Colonic mucosa (tissue), 4 donors: ENCODE results near the gene IFRD2. TPM values are rescaled to one million over a fixed set of nuclear protein-coding genes. Genes with fewer than 3 reads are reported as not detected.

Experiments used
- DNase-seq: peaks from one replicate; pipeline ENCODE4 v3.0.0-alpha.2; 2020
- H3K27ac ChIP-seq: fragments of 200-600 bp; one replicate; pipeline ENCODE4 v1.8.0; 2021
- H3K27me3 ChIP-seq: fragments of 200-600 bp; one replicate; pipeline ENCODE4 v1.8.0; 2021
- H3K36me3 ChIP-seq: fragments of 200-600 bp; one replicate; pipeline ENCODE4 v1.8.0; 2021
- H3K4me1 ChIP-seq: fragments of 200-600 bp; one replicate; pipeline ENCODE4 v1.8.0; 2021; ENCODE audit warnings: mild to moderate bottlenecking
- H3K4me3 ChIP-seq: fragments of 200-600 bp; one replicate; pipeline ENCODE4 v1.8.0; 2021
- H3K9ac ChIP-seq, 2 donors: one replicate each; pipeline ENCODE4 v1.7.0; 2013; ENCODE audit warnings: control low read depth in 2 of 2, low read depth in 2 of 2, low read length in 2 of 2
- H3K9me3 ChIP-seq: fragments of 200-600 bp; one replicate; pipeline ENCODE4 v1.8.0; 2021
- intact Hi-C: fragments of 100-400 bp; cut with DNase I; formaldehyde crosslinking; loops from one replicate; pipeline ENCODE4 v1.14.1; 2022
- total RNA-seq, 2 donors: library from RNA; stranded (reverse); fragmentation: NEBNext Ultra II Directional in 1 of 2; extraction: Animal tissue kit (Norgen Biotek cat#: 25700) in 1 of 2; gene quantifications; one replicate each; pipeline ENCODE4 v1.2.1, GENCODE V29; 2021
- TF ChIP-seq, protein P1 (sequence below): fragments of 200-600 bp; IDR thresholded peaks from one replicate; pipeline ENCODE4 v1.8.0; 2022; ENCODE audit warnings: antibody characterized with exemption, mild to moderate bottlenecking
- donor health status: healthy.
- donor health status: DM: no; HTN: no; CAD: no.
- donor health status: DM: no; HTN: no; CAD: no.

The IFRD2 gene
- total RNA-seq, 2 donors from 2014 or later = 52.8 to 129 TPM

GRCh38 chr3:50243543-50243895, 48.7 kb downstream of the IFRD2 start:
- TF ChIP-seq, protein P1, sequence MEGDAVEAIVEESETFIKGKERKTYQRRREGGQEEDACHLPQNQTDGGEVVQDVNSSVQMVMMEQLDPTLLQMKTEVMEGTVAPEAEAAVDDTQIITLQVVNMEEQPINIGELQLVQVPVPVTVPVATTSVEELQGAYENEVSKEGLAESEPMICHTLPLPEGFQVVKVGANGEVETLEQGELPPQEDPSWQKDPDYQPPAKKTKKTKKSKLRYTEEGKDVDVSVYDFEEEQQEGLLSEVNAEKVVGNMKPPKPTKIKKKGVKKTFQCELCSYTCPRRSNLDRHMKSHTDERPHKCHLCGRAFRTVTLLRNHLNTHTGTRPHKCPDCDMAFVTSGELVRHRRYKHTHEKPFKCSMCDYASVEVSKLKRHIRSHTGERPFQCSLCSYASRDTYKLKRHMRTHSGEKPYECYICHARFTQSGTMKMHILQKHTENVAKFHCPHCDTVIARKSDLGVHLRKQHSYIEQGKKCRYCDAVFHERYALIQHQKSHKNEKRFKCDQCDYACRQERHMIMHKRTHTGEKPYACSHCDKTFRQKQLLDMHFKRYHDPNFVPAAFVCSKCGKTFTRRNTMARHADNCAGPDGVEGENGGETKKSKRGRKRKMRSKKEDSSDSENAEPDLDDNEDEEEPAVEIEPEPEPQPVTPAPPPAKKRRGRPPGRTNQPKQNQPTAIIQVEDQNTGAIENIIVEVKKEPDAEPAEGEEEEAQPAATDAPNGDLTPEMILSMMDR = no peak
- DNase-seq = no peak
- Histone ChIP-seq H3K36me3 (no peaks in the 10 kb centered on the region), H3K27ac (peak overlapping the region; percentile 52), H3K9ac (peak overlapping the region in 1 of 2 donors; percentile 1), H3K4me3 (no peak overlapping the region), H3K4me1 (peaks cover 29% of the 10 kb centered on the region), H3K27me3 (no peaks in the 10 kb centered on the region), H3K9me3 (no peaks in the 10 kb centered on the region)
- intact Hi-C loops = no loop called here

GRCh38 chr3:50242851-50243542, 49.2 kb downstream of the IFRD2 start:
- TF ChIP-seq, protein P1 = no peak
- no peaks in the 10 kb centered on the region for H3K27me3 ChIP-seq
- no peaks in the 10 kb centered on the region for H3K9me3 ChIP-seq
- peak overlapping the region; percentile 1 to 15 for H3K9ac ChIP-seq
- H3K4me3 ChIP-seq = no peak overlapping the region
- H3K36me3 ChIP-seq = no peaks in the 10 kb centered on the region
- H3K4me1 ChIP-seq = peaks cover 33% of the 10 kb centered on the region
- H3K27ac ChIP-seq = peak overlapping the region; percentile 52
- peak; percentile 65 for DNase-seq
- intact Hi-C loops = no loop called here

DNA sequence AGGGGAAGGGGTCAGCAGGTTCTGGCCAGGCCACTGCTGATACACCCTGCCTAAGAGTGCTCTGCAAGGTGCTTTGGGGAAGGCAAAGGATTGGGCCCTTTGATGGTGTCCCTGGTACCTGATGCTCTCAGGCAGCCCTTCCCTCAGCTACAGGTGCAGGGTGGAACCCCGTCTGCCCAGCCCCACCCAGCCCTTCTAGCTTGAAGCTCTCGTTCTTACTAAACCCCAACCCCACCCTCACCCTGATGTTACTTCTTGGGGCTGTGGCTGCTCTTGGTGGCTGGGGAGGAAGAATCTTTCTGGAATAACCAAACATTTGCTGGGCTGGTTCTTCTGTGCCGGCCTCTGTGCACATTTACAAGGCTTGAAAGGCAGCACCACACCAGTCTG, 49.9 kb downstream of the IFRD2 start:
- H3K9me3 ChIP-seq = no peaks in the 10 kb centered on the region
- intact Hi-C loops = no loop called here
- TF ChIP-seq, protein P1 = no peak
- no peaks in the 10 kb centered on the region for H3K36me3 ChIP-seq
- peak overlapping the region; percentile 52 for H3K27ac ChIP-seq
- H3K4me1 ChIP-seq = peaks cover 38% of the 10 kb centered on the region
- H3K27me3 ChIP-seq = no peaks in the 10 kb centered on the region
- no peak for DNase-seq
- H3K9ac ChIP-seq = no peak overlapping the region
- H3K4me3 ChIP-seq = no peak overlapping the region

DNA sequence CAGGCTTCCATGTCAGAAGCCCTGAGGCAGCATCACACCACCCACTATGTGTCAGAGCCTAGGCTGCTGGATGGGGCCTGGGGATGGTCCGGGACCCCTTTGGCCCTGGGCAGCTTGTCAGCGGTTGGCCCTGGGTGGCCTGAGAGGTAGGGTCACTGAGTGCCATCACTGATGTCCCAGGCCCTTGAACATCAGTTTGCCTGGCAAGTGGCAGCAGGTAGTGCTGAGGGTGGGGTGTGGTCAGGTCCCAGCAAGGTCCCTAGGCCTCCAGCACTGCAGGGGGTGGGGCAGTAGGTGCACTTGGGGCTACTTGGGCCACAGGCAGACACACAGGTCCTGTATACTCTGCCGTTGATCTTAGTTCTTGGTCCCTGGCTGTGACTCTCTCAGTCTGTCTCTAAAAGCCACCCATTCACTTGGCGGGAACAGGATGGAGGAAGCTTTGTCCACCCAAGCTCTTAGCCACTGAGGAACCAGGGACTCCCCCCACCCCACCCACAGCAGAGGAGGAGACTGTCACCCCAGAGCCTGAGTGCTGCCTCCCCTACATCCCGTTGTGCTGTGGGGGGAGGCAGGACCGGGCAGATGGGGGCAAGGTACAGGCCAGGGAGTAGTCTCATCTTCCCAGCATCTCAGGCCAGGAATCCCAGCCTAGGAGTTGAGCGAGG, 50.4 kb downstream of the IFRD2 start:
- Histone ChIP-seq H3K4me1 (peaks cover 41% of the 10 kb centered on the region), H3K36me3 (no peaks in the 10 kb centered on the region), H3K27ac (peak overlapping the region; percentile 52), H3K27me3 (no peaks in the 10 kb centered on the region), H3K9me3 (no peaks in the 10 kb centered on the region), H3K9ac (peak overlapping the region; percentile 3 to 45), H3K4me3 (no peak overlapping the region)
- DNase-seq = no peak
- intact Hi-C loops = no loop called here
- TF ChIP-seq, protein P1 = no peak

DNA sequence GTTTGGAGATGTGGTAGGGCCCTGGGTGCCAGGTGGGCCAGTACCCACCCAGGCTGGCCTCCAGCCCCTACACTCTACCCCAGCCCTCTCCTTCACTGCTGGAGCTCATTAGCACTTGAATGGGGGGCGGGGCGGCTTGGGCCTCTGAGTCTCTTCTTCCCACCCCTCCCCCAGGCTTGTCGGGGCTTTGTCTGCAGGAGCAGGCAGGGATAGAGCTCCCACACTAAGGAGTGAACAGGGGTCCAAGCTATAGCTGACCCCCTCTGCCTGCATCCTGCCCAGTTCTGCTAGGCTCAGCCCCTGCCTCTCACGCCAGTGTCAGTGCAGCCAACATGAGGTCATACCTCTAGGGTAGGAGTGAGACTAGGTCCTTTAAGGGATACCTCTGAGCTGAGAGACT, 51.1 kb downstream of the IFRD2 start:
- peaks cover 41% of the 10 kb centered on the region for H3K4me1 ChIP-seq
- H3K36me3 ChIP-seq = no peaks in the 10 kb centered on the region
- no peak overlapping the region for H3K4me3 ChIP-seq
- TF ChIP-seq, protein P1 = no peak
- no peaks in the 10 kb centered on the region for H3K9me3 ChIP-seq
- intact Hi-C loops = no loop called here
- no peaks in the 10 kb centered on the region for H3K27me3 ChIP-seq
- no peak for DNase-seq
- peak overlapping the region; percentile 52 for H3K27ac ChIP-seq
- peak overlapping the region in 1 of 2 donors; percentile 3 for H3K9ac ChIP-seq
